Dermis microvascular lymphatic vessel endothelial cell (primary cell): ENCODE data around the gene ZDHHC8. TPM values are rescaled to one million over a fixed set of nuclear protein-coding genes. Genes with fewer than 3 reads are reported as not detected.
"Not testable (repeated sequence)": the region's sequence is repeated elsewhere in the genome, so short reads cannot be mapped to it uniquely, and the experiment has no call there.

Experiments
- DNase-seq, 2 donors: peaks; one replicate each; pipeline versions ENCODE4 v3.0.0 to v3.0.0-alpha.2; 2010; ENCODE audit warnings: low read depth in 2 of 2
- total RNA-seq: library from RNA; depleted of rRNA; stranded (reverse); fragments of >200 nt; gene quantifications from 2 replicates; pipeline ENCODE4 v1.2.1, GENCODE V29; 2014

The ZDHHC8 gene
- total RNA-seq, 1 donor from 2014 or later = 3.0 TPM

DNA sequence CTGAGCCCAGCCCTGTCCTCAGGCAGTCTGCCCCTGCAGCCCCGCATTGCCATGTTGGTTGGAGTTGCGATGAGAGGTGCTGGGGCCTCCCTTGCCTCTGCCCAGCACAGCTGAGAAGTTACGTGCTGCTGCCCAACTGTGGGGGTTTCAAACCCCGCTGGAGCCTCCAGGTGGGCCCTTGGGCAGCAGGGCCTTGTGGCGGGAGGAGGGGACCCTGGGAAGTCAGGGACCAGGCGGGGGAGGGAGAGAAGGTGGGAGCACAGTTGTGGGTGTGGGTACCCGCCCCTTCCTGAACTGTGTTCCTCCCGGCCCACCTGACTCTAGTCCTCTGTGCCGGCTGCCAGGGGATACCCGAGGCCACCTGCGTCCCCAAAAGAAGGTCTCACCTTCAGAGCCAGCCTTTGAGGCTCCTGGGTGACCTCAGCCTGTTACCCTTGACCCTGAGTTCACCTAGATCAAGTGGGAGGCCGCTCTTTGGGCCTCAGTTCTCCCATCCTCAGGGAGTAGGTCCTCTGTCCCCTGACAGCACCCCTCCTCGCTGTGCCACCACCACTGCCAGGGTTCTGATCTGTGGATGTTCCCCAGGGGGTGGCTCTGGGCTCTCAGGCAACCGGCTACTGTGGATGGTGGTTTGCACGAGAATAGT is 26.9 kb downstream of the ZDHHC8 start:
- no peak for DNase-seq

DNA sequence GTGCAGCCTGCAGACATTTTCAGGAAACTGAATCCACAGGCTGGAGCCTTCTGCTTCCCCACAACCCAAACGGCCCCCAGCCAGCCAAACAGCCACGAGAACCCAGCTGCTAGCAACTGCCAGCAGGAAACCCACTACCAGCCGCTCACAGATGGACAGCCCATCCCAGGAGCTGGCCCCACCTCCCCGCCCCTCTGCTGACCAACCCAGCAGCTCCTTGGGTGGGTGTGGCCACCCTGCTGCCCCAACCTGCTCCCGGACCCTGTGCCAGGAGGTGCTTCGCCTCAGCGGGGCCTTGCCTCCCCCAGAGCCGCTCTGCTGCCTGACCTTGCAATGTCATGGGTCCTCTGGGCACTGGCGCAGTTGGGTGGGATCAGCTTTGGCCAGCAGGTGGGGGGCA is 27.5 kb downstream of the ZDHHC8 start:
- no peak for DNase-seq

DNA sequence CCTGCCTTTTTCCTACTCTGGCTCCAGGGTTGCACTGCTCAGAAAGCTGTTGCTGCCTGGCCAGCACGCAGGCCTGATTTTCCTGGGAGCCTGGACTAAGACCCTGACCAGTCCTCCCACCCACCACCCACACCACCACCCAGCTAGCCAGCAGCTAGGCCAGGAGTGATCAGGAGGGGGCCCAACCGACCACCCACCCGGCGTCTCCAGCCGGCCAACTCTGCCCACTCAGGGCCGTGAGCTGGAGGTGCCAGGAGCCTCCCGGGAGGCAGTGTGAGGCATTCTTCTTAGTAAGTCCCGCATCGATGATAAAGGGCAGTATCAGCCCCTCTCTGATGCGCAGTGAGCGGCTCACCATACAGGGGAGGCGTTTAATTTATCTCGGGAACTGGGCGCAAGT is 27.9 kb downstream of the ZDHHC8 start:
- not testable (repeated sequence) for DNase-seq

DNA sequence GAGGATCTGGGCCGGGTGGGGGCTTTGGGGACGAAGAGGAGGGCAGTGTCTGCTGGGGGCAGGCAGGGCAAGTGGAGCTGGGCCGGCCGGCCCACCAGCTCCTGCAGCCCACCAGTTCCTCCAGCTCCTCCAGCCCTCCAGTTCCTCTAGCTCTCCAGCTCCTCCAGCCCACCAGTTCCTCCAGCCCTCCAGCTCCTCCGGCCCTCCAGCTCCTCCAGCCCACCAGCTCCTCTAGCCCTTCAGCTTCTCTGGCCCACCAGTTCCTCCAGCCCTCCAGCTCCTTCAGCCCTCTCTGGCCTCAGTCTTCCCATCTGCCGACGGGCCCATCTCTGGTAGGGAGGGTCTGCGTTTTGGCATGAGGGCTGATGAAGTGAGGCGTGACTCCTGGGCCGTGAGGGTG is 28.4 kb downstream of the ZDHHC8 start:
- DNase-seq = no peak

GRCh38 chr22:20164863-20165262 is 33.3 kb downstream of the ZDHHC8 start:
- no peak for DNase-seq

DNA sequence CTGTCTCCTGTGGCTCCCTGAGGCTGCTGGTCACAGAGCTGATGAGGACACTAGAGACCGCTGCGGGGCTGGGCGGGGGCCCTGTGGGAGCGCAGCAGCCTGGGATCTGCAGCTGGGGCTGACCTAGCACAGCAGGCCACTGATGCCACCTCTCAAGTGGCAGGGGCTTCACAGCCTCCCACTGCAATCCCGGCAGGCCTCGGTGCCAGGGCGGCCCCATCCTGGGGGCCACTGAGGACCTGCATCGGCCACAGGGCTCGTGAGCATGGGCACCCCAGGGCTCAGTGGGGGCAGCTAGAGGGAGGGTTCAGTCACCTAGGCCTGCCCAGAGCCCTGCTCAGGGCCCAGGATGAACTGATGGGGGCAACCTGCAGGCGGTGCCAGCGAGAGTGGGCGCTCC is 33.8 kb downstream of the ZDHHC8 start:
- no peak for DNase-seq

GRCh38 chr22:20165913-20166312 is 34.3 kb downstream of the ZDHHC8 start:
- DNase-seq = no peak

GRCh38 chr22:20166703-20167102 is 35.1 kb downstream of the ZDHHC8 start:
- DNase-seq = no peak

GRCh38 chr22:20167643-20168322 is 36.2 kb downstream of the ZDHHC8 start:
- no peak for DNase-seq

- DNase-seq = no peak
Observed at GRCh38 chr22:20169253-20169822, 37.7 kb downstream of the ZDHHC8 start.

GRCh38 chr22:20170170-20170569 is 38.6 kb downstream of the ZDHHC8 start:
- no peak for DNase-seq

- no peak for DNase-seq
Observed at GRCh38 chr22:20171288-20172140, 39.9 kb downstream of the ZDHHC8 start.

- DNase-seq = no peak
Observed at GRCh38 chr22:20172141-20172613, 40.6 kb downstream of the ZDHHC8 start.

DNA sequence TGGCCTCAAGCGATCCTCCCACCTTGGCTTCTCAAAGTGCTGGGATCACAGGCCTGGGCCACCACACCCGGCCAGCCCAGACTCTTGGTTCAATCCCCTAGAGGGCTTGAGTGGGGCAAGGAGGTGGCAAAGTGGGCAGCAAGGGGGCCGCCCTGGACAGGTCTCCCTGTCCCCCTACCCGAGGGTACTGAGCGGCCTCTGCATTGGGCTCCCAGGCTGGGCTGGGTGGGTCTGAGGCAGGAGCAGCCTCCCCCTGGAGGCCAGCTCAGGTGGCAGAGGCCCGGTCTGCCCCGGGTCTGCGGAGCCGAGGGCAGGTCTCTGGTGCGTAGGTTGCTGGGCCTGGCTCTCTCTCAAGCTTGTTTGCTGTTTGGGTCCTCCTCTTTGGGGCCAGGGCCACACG is 41.6 kb downstream of the ZDHHC8 start:
- no peak for DNase-seq

GRCh38 chr22:20173772-20174171 is 42.2 kb downstream of the ZDHHC8 start:
- no peak for DNase-seq

GRCh38 chr22:20174785-20175596 is 43.4 kb downstream of the ZDHHC8 start:
- DNase-seq = no peak

GRCh38 chr22:20175597-20175900 is 43.9 kb downstream of the ZDHHC8 start:
- DNase-seq = no peak

- DNase-seq = no peak
Observed at GRCh38 chr22:20176421-20177085, 44.9 kb downstream of the ZDHHC8 start.

DNA sequence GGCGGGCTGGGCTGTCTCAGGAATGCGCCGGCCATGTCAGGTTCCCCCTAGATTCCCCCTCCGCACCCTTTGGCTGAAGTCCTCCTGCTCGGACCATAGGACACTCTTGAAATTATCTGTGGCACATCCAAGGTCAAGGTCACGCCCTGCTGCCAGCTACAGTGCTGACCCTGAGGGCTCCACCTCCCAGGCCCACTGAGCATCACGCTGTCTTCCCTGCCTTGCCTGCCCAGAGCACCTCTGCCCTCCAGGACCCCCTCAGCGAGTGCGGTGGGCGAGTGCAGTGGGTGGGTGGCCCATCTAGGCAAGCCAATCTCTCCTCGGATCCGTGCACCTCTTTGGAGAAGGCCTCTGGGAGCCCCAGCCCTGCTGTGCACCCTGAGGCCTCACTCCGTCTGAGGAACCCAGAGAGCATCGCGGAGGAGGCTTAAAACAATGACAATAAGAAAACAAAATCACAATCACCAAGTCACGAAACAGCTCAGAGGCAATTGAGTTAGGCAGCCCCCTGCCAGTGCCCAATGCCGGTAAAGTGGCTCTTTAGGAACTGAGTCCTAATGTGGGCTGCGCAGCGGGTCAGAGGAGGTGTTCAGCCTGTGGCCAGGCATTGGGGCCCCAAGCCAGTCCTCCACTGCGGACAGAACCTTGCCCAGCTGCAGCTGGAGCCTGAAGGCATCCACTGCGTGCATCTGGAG is 45.8 kb downstream of the ZDHHC8 start:
- DNase-seq = no peak
